Osteocyte (in vitro differentiated cells): Measurements from ENCODE around the gene PHKB. TPM values are rescaled to one million over a fixed set of nuclear protein-coding genes. Genes with fewer than 3 reads are reported as not detected.
"Not testable (repeated sequence)": the region's sequence is repeated elsewhere in the genome, so short reads cannot be mapped to it uniquely, and the experiment has no call there.

Experiments
- DNase-seq: peaks from one replicate; pipeline ENCODE4 v3.0.0; 2021; ENCODE audit warnings: mixed read lengths; ENCODE audit not compliant: unreplicated experiment; ENCODE audit errors: extremely low spot score
- H3K27ac Mint-ChIP-seq: one replicate; pipeline ENCODE4 v1.8.0; 2021; ENCODE audit warnings: mild to moderate bottlenecking, mixed read lengths; ENCODE audit not compliant: unreplicated experiment
- H3K27me3 Mint-ChIP-seq: one replicate; pipeline ENCODE4 v1.8.0; 2021; ENCODE audit warnings: mixed read lengths; ENCODE audit not compliant: unreplicated experiment
- H3K36me3 Mint-ChIP-seq: one replicate; pipeline ENCODE4 v1.8.0; 2021; ENCODE audit warnings: mixed read lengths; ENCODE audit not compliant: unreplicated experiment
- H3K4me1 Mint-ChIP-seq: one replicate; pipeline ENCODE4 v1.8.0; 2021; ENCODE audit warnings: mixed read lengths; ENCODE audit not compliant: unreplicated experiment
- H3K4me3 Mint-ChIP-seq: one replicate; pipeline ENCODE4 v1.8.0; 2021; ENCODE audit warnings: mild to moderate bottlenecking, moderate library complexity, mixed read lengths; ENCODE audit not compliant: unreplicated experiment
- H3K9me3 Mint-ChIP-seq: one replicate; pipeline ENCODE4 v1.8.0; 2021; ENCODE audit warnings: mixed read lengths; ENCODE audit not compliant: unreplicated experiment
- total RNA-seq: library from RNA; stranded (reverse); gene quantifications from 2 replicates; pipeline ENCODE4 v1.2.1, GENCODE V29; 2021
- TF ChIP-seq, protein P1 (sequence below): fragments of 200-600 bp; sonication (generic); IDR thresholded peaks from 2 replicates; pipeline ENCODE4 v1.5.0; 2021; ENCODE audit warnings: antibody characterized with exemption, mild to moderate bottlenecking, moderate library complexity

PHKB gene
- total RNA-seq, 1 donor from 2014 or later = 64.3 TPM

DNA sequence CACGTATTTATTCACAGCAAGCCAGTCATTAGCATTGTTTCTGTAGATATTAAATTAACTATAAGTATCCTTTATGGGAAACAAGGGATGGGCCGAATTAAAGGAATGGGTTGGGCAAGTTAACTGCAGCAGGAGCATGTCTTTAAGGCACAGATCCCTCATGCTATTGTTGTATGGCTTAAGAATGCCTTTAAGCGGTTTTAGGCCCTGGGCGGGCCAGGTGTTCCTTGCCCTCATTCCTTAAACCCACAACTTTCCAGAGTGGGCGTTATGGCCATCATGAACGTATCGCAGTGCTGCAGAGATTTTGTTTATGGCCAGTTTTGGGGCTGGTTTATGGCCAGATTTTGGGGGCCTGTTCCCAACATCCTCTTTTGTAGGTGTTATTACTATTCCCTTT, 9.1 kb downstream of the PHKB start:
- H3K4me1 Mint-ChIP-seq = peaks cover 17% of the 10 kb centered on the region
- H3K27ac Mint-ChIP-seq = no peak overlapping the region
- TF ChIP-seq, protein P1, sequence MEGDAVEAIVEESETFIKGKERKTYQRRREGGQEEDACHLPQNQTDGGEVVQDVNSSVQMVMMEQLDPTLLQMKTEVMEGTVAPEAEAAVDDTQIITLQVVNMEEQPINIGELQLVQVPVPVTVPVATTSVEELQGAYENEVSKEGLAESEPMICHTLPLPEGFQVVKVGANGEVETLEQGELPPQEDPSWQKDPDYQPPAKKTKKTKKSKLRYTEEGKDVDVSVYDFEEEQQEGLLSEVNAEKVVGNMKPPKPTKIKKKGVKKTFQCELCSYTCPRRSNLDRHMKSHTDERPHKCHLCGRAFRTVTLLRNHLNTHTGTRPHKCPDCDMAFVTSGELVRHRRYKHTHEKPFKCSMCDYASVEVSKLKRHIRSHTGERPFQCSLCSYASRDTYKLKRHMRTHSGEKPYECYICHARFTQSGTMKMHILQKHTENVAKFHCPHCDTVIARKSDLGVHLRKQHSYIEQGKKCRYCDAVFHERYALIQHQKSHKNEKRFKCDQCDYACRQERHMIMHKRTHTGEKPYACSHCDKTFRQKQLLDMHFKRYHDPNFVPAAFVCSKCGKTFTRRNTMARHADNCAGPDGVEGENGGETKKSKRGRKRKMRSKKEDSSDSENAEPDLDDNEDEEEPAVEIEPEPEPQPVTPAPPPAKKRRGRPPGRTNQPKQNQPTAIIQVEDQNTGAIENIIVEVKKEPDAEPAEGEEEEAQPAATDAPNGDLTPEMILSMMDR = no peak
- H3K36me3 Mint-ChIP-seq = peaks cover 5% of the 10 kb centered on the region
- H3K9me3 Mint-ChIP-seq = no peaks in the 10 kb centered on the region
- no peak for DNase-seq
- no peak overlapping the region for H3K4me3 Mint-ChIP-seq
- no peaks in the 10 kb centered on the region for H3K27me3 Mint-ChIP-seq

- H3K9me3 Mint-ChIP-seq = no peaks in the 10 kb centered on the region
- H3K27ac Mint-ChIP-seq = no peak overlapping the region
- TF ChIP-seq, protein P1 = no peak
- H3K4me1 Mint-ChIP-seq = peaks cover 16% of the 10 kb centered on the region
- no peaks in the 10 kb centered on the region for H3K27me3 Mint-ChIP-seq
- no peak for DNase-seq
- peaks cover 5% of the 10 kb centered on the region for H3K36me3 Mint-ChIP-seq
- no peak overlapping the region for H3K4me3 Mint-ChIP-seq
These were observed 9.7 kb downstream of the PHKB start for GRCh38 chr16:47470810-47471209.

- H3K4me3 Mint-ChIP-seq, H3K27me3 Mint-ChIP-seq, H3K9me3 Mint-ChIP-seq: not testable (repeated sequence)
These were observed 11.9 kb downstream of the PHKB start for GRCh38 chr16:47473004-47473403.

DNA sequence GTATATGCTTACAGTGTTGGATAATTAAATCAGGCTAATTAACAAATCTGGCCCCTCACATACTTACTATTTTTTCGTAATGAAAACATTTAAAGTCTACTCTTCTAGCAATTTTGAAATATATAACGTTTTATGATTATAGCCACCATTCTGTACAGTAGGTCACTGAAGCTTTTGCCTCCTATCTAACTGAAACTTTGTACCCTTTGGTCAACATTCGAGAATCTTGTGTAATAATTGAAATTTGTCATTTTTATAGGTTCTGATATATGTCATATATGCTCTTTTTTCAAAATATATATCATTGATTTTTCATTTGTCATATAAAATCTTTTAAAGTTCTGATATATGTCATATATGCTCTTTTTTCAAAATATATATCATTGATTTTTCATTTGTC, 12.7 kb downstream of the PHKB start:
- no peak overlapping the region for H3K4me3 Mint-ChIP-seq
- TF ChIP-seq, protein P1 = no peak
- peaks cover 10% of the 10 kb centered on the region for H3K4me1 Mint-ChIP-seq
- DNase-seq = no peak
- peaks cover 2% of the 10 kb centered on the region for H3K36me3 Mint-ChIP-seq
- no peaks in the 10 kb centered on the region for H3K9me3 Mint-ChIP-seq
- no peaks in the 10 kb centered on the region for H3K27me3 Mint-ChIP-seq
- no peak overlapping the region for H3K27ac Mint-ChIP-seq

More at GRCh38 chr16:47473004-47473403, 11.9 kb downstream of the PHKB start:
- H3K27ac Mint-ChIP-seq, H3K36me3 Mint-ChIP-seq, DNase-seq: not testable (repeated sequence)
- peaks cover 12% of the 10 kb centered on the region for H3K4me1 Mint-ChIP-seq

- Mint-ChIP-seq H3K27me3 (no peaks in the 10 kb centered on the region), H3K9me3 (no peaks in the 10 kb centered on the region), H3K4me3 (no peak overlapping the region), H3K4me1 (peaks cover 7% of the 10 kb centered on the region), H3K27ac (peak overlapping the region; percentile 25), H3K36me3 (peaks cover 2% of the 10 kb centered on the region)
- no peak for DNase-seq
- TF ChIP-seq, protein P1 = no peak
These were observed 14.7 kb downstream of the PHKB start for GRCh38 chr16:47475786-47476185.
